DOHH2 (cell line): ENCODE data around the gene MDGA2.

Source experiments
- CTCF ChIP-seq: fragments of 200-600 bp; sonication (generic); IDR thresholded peaks from one replicate; pipeline ENCODE4 v1.5.1; 2014; ENCODE audit warnings: antibody characterized with exemption, mild to moderate bottlenecking, low read depth, low read length; ENCODE audit not compliant: poor library complexity, severe bottlenecking
- EZH2phosphoT487 ChIP-seq: fragments of 200-600 bp; sonication (generic); IDR thresholded peaks from 2 replicates; pipeline ENCODE4 v1.6.1; 2017; ENCODE audit warnings: borderline replicate concordance, mild to moderate bottlenecking, antibody characterized with exemption, low read length, moderate library complexity, mixed read lengths

GRCh38 chr14:47651337-47651736 lies 24.1 kb downstream of the MDGA2 start:
- TF ChIP-seq CTCF, result no peak
- no peak for TF ChIP-seq EZH2phosphoT487
